Measurements from ENCODE around the gene CASP4. TPM values are rescaled to one million over a fixed set of nuclear protein-coding genes. Genes with fewer than 3 reads are reported as not detected.

The CASP4 gene
- polyA plus RNA-seq, 1 experiment = 129 TPM

DNA sequence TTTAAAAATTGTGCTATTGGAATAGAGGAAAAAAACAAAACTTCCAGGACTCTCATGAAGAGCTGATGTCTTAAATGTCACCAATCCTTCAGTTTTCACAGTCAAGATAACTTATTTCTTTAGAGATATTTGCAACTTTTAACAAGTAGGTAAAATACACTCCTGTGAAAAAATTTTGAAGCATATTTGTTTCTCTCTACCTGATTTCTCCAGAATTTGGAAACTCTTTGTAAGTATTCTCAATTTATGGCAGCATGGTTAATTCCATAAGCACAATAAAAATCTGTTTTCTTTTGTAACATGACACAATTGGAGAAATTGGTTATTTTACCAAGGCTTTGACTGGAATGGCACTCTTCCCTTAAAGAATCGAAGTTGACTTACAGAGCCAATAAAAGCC lies 4.1 kb downstream of the CASP4 start:
- no peak for DNase-seq (ENCODE audit: low read depth, low spot score)
- Histone ChIP-seq H3K27ac (ENCODE audit: low read depth, low read length) (no peak overlapping the region), H3K27me3 (ENCODE audit: control insufficient read depth, insufficient read depth, low read length) (no peaks in the 10 kb centered on the region), H3K4me3 (ENCODE audit: low read depth, low read length) (no peak overlapping the region), H3K9me3 (ENCODE audit: control insufficient read depth, insufficient read depth, low read length) (no peaks in the 10 kb centered on the region; the same call in 1 of the 2 replicates)
- CTCF ChIA-PET = interaction anchor here (1.0 kb wide), 1 partner anchor 17 kb away, joined by 3 read pairs; no protein-coding TSS in a partner anchor
- TF ChIP-seq, protein P1, sequence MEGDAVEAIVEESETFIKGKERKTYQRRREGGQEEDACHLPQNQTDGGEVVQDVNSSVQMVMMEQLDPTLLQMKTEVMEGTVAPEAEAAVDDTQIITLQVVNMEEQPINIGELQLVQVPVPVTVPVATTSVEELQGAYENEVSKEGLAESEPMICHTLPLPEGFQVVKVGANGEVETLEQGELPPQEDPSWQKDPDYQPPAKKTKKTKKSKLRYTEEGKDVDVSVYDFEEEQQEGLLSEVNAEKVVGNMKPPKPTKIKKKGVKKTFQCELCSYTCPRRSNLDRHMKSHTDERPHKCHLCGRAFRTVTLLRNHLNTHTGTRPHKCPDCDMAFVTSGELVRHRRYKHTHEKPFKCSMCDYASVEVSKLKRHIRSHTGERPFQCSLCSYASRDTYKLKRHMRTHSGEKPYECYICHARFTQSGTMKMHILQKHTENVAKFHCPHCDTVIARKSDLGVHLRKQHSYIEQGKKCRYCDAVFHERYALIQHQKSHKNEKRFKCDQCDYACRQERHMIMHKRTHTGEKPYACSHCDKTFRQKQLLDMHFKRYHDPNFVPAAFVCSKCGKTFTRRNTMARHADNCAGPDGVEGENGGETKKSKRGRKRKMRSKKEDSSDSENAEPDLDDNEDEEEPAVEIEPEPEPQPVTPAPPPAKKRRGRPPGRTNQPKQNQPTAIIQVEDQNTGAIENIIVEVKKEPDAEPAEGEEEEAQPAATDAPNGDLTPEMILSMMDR (IDR thresholded peaks at IDR 0.05; ENCODE audit: low read depth, low read length) = no peak
- POLR2A ChIA-PET = no interaction called here

DNA sequence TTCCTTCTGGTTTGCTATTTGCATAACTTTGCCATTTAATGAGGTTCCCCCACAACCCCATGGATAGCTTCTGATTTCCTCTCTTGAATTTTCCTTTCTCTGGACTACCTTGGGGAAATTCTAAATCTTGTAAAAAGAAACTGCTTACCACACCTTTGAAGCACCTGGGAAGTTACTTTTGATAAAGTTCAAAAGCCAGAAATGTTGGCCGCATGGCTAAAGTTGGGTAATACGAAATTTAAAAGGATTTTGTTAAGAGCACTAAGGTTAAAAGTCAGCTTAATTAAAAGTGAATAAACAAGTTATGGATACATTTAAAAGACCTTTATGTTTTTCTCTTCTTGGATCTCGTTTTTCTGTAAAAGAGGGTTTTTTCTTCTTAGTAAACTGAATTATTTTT lies 5.5 kb downstream of the CASP4 start:
- CTCF ChIA-PET = no interaction called here
- H3K27ac ChIP-seq (ENCODE audit: low read depth, low read length) = no peak overlapping the region
- H3K9me3 ChIP-seq (ENCODE audit: control insufficient read depth, insufficient read depth, low read length) = no peaks in the 10 kb centered on the region; the same call in 1 of the 2 replicates
- no peak overlapping the region for H3K4me3 ChIP-seq (ENCODE audit: low read depth, low read length)
- no peaks in the 10 kb centered on the region for H3K27me3 ChIP-seq (ENCODE audit: control insufficient read depth, insufficient read depth, low read length)
- POLR2A ChIA-PET = no interaction called here
- TF ChIP-seq, protein P1 (IDR thresholded peaks at IDR 0.05; ENCODE audit: low read depth, low read length) = no peak
- DNase-seq (ENCODE audit: low read depth, low spot score) = no peak

DNA sequence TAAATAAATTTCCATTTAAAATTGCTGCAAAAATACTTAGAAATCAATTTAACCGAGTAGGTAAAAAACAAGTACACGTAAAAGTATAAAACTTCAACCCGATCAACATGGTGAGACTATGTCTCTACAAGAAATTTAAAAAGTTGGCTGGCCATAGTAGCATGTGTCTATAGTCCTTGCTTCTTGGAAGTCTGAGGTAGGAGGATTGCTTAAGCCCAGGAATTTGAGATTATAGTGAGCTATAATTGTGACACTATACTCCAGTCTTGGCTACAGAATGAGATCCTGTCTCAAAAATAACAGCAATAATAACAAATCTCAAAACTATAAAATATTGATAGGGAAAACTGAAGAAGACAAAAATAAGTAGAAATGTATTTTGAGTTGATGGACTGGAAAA lies 11.1 kb downstream of the CASP4 start:
- TF ChIP-seq, protein P1 (IDR thresholded peaks at IDR 0.05; ENCODE audit: low read depth, low read length) = no peak
- H3K27me3 ChIP-seq (ENCODE audit: control insufficient read depth, insufficient read depth, low read length) = no peaks in the 10 kb centered on the region
- no peak overlapping the region for H3K4me3 ChIP-seq (ENCODE audit: low read depth, low read length)
- DNase-seq (ENCODE audit: low read depth, low spot score) = no peak
- ChIA-PET POLR2A (no interaction called here), CTCF (interaction anchor here (0.8 to 0.9 kb wide), 2 partner anchors 10 to 40 kb away, joined by 3 to 4 read pairs; no protein-coding TSS in a partner anchor)
- no peak overlapping the region for H3K27ac ChIP-seq (ENCODE audit: low read depth, low read length)
- H3K9me3 ChIP-seq (ENCODE audit: control insufficient read depth, insufficient read depth, low read length) = no peaks in the 10 kb centered on the region

DNA sequence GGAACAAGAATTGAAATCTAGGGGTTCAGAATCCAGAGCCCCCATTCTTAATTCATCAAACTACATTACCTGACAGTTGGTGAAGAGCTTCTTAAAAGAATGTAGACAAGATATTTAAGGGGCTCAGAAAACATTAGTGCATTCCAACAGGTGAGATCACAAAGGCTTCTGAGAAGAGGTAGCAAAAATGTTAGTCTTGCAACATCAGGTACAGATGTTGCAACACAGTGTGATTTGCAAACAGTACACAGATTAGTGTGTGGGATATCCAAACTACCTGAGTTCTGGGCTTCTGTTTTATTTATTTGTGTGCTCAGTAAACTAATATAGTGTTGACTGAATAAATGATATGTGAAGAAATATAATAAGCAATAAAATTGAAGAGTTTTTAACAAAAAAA lies 11.8 kb downstream of the CASP4 start:
- no peak for DNase-seq (ENCODE audit: low read depth, low spot score)
- Histone ChIP-seq H3K4me3 (ENCODE audit: low read depth, low read length) (no peak overlapping the region), H3K27ac (ENCODE audit: low read depth, low read length) (no peak overlapping the region), H3K27me3 (ENCODE audit: control insufficient read depth, insufficient read depth, low read length) (no peaks in the 10 kb centered on the region), H3K9me3 (ENCODE audit: control insufficient read depth, insufficient read depth, low read length) (no peaks in the 10 kb centered on the region)
- CTCF ChIA-PET = no interaction called here
- POLR2A ChIA-PET = no interaction called here
- TF ChIP-seq, protein P1 (IDR thresholded peaks at IDR 0.05; ENCODE audit: low read depth, low read length) = no peak

DNA sequence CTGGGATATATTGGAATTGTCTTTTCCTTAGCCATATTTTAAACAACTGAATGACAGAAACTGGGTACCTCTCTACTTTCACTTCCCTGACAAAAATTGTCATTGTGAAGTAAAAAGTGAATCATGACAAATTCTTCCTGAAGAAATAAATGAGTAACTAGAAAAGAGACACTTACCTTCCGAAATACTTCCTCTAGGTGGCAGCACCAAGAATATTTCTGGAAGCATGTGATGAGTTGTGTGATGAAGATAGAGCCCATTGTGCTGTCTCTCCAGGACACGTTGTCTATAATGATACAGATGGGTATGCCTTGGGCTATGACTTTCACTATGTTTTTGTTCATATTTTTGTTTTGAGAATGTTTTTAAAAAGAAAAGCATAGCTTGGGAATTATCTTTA lies 21.5 kb downstream of the CASP4 start:
- no peak for DNase-seq (ENCODE audit: low read depth, low spot score)
- H3K27me3 ChIP-seq (ENCODE audit: control insufficient read depth, insufficient read depth, low read length) = no peaks in the 10 kb centered on the region
- POLR2A ChIA-PET = no interaction called here
- H3K4me3 ChIP-seq (ENCODE audit: low read depth, low read length) = no peak overlapping the region
- CTCF ChIA-PET = interaction anchor here (0.6 to 2.1 kb wide), 6 partner anchors 11 to 916 kb away, joined by 3 to 13 read pairs (median 4); no protein-coding TSS in a partner anchor
- H3K27ac ChIP-seq (ENCODE audit: low read depth, low read length) = no peak overlapping the region
- TF ChIP-seq, protein P1 (IDR thresholded peaks at IDR 0.05; ENCODE audit: low read depth, low read length) = peak; percentile 49
- no peaks in the 10 kb centered on the region for H3K9me3 ChIP-seq (ENCODE audit: control insufficient read depth, insufficient read depth, low read length)
